Lower leg skin (tissue), 4 donors: ENCODE measurements around the gene OSGEP. TPM values are rescaled to one million over a fixed set of nuclear protein-coding genes. Genes with fewer than 3 reads are reported as not detected.

Source experiments
- DNase-seq, 2 donors: peaks; one replicate each; pipeline ENCODE4 v3.0.0-alpha.2; 2019; ENCODE audit warnings: low spot score in 2 of 2
- H3K4me3 ChIP-seq: fragments of 200-600 bp; sonication (generic); 2 replicates; pipeline ENCODE4 v1.5.1; 2017; ENCODE audit warnings: mild to moderate bottlenecking, low read depth; ENCODE audit not compliant: poor library complexity, severe bottlenecking
- CTCF ChIP-seq, 3 donors: fragments of 450-650 bp; IDR thresholded peaks; one replicate each; pipeline ENCODE4 v1.5.1; 2016; ENCODE audit warnings: antibody characterized with exemption in 3 of 3, mild to moderate bottlenecking in 3 of 3, moderate library complexity in 2 of 3
- POLR2A ChIP-seq, 2 donors: fragments of 450-650 bp; IDR thresholded peaks; one replicate each; pipeline ENCODE4 v1.6.1; 2016 to 2017; ENCODE audit warnings: antibody characterized with exemption in 2 of 2, mild to moderate bottlenecking in 1 of 2, moderate library complexity in 1 of 2
- WGBS, 2 donors: methylation state at CpG; one replicate each; pipeline ENCODE4 v1.1.5; 2018; 5-methylcytosine and 5-hydroxymethylcytosine counted together
- intact Hi-C: fragments of 100-400 bp; cut with DNase I; formaldehyde crosslinking; loops from one replicate; pipeline ENCODE4 v1.15.0; 2023; ENCODE audit warnings: low total_unique reads
- total RNA-seq, 4 donors: library from RNA; depleted of rRNA; stranded (reverse); fragments of >200 nt; gene quantifications; one replicate each; pipeline ENCODE4 v1.1.0, GENCODE V29; 2016

OSGEP gene
- total RNA-seq, 4 donors from 2014 or later: 13.8 to 54.5 (median 35.8) TPM

- intact Hi-C loops: no loop called here
- WGBS, 2 donors: 55 to 57% methylated on average over 2 of the region's 2 CpGs
Measured at GRCh38 chr14:20498622-20499021, 44.0 kb upstream of the OSGEP start.

GRCh38 chr14:20494935-20495766 is 40.5 kb upstream of the OSGEP start:
- TF ChIP-seq CTCF (IDR thresholded peaks at IDR 0.05) (no peak), POLR2A (IDR thresholded peaks at IDR 0.05) (no peak)
- intact Hi-C loops: no loop called here
- H3K4me3 ChIP-seq: no peak overlapping the region
- WGBS, 2 donors: 60 to 66% methylated on average over 8 of the region's 8 CpGs
- DNase-seq: no peak

More at GRCh38 chr14:20498622-20499021, 44.0 kb upstream of the OSGEP start:
- H3K4me3 ChIP-seq: no peak overlapping the region
- no peak for DNase-seq
- TF ChIP-seq POLR2A (IDR thresholded peaks at IDR 0.05) (no peak), CTCF (IDR thresholded peaks at IDR 0.05) (no peak)

GRCh38 chr14:20493634-20494033 is 39.0 kb upstream of the OSGEP start:
- peak in 1 of 2 donors; percentile 41 for DNase-seq
- no peak overlapping the region for H3K4me3 ChIP-seq
- TF ChIP-seq CTCF (IDR thresholded peaks at IDR 0.05) (no peak), POLR2A (IDR thresholded peaks at IDR 0.05) (no peak)
- intact Hi-C loops: no loop called here
- 19 to 60% methylated on average over 2 of the region's 2 CpGs for WGBS, 2 donors

GRCh38 chr14:20492486-20492885 is 37.9 kb upstream of the OSGEP start:
- no peak overlapping the region for H3K4me3 ChIP-seq
- intact Hi-C loops: no loop called here
- no peak for TF ChIP-seq CTCF (IDR thresholded peaks at IDR 0.05)
- TF ChIP-seq POLR2A (IDR thresholded peaks at IDR 0.05): no peak
- no peak for DNase-seq
- 92 to 96% methylated on average over 4 of the region's 4 CpGs for WGBS, 2 donors

- WGBS, 2 donors: 57 to 60% methylated on average over 6 of the region's 6 CpGs
- intact Hi-C loops: no loop called here
- TF ChIP-seq CTCF (IDR thresholded peaks at IDR 0.05) (no peak), POLR2A (IDR thresholded peaks at IDR 0.05) (no peak)
- DNase-seq: no peak
- no peak overlapping the region for H3K4me3 ChIP-seq
Measured at GRCh38 chr14:20490563-20490962, 36.0 kb upstream of the OSGEP start.
